ENCODE data around the gene TCP1. TPM values are rescaled to one million over a fixed set of nuclear protein-coding genes. Genes with fewer than 3 reads are reported as not detected.

TCP1 gene
- total RNA-seq, 3 donors from 2014 or later (not counting 1 experiment from before 2014, with no cell fraction given): 192 to 230 (median 218) TPM

DNA sequence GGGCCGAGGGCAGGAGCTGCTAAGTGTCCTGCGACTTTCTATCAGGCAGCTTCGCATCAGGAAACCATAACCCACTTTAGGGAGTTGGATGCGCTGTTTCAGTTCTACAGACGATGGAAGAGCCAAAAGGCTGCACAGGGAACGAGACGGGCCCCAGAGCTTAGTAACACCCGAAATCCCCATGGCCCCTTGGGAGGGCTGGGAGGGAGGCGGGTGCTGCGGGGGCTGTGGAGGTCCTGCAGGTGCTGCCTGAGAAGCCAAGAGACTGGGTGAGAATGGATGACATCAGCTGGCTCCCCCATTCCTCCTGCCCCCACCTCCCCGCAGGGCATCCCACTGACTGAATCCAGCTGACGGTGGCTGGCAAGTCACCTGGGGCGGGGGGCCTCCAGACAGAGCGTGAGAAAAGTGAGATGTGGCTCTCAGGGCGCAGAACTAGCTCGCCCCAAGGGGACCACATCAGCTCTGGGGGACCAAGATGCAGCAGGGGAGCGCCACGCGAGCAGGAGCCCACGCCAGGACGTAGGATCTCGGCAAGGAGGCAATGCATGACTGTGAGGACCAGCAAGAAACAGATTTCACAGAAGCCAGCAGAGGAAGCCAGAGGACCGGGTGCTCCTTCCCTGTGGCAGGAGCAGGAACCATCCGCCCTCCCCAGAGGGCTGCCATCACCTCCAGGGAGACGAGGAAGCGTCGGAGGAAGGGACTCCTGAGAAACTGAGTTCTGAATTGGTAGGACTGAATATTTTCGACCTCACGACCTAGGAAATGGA lies 47.5 kb upstream of the TCP1 start:
- no peaks in the 10 kb centered on the region for H3K27me3 ChIP-seq (ENCODE audit: control insufficient read depth, insufficient read depth, low read length)
- WGBS (ENCODE audit: insufficient coverage): 85% methylated on average over 29 of the region's 29 CpGs
- ATAC-seq (no peak), DNase-seq (no peak)
- no peaks in the 10 kb centered on the region for H3K9me3 ChIP-seq (ENCODE audit: control insufficient read depth, insufficient read depth, low read length)
- Mint-ChIP-seq H3K27ac (no peak overlapping the region), H3K9me3 (no peaks in the 10 kb centered on the region), H3K4me1 (no peaks in the 10 kb centered on the region), H3K4me3 (no peak overlapping the region), H3K27me3 (ENCODE audit: low read depth in 2 of 2) (peaks cover 0 to 9% of the 10 kb centered on the region in 2 donors), H3K36me3 (no peaks in the 10 kb centered on the region)
- H3K27ac ChIP-seq (ENCODE audit: low read length): no peak overlapping the region
- H3K4me1 ChIP-seq (ENCODE audit: control insufficient read depth, insufficient read depth, low read length): no peaks in the 10 kb centered on the region
- no peaks in the 10 kb centered on the region for H3K36me3 ChIP-seq (ENCODE audit: control insufficient read depth, insufficient read depth, low read length)
- H3K4me3 ChIP-seq (ENCODE audit: low read length): no peak overlapping the region
- intact Hi-C loops (cut with micrococcal nuclease): no loop called here
- TF ChIP-seq, protein P1, sequence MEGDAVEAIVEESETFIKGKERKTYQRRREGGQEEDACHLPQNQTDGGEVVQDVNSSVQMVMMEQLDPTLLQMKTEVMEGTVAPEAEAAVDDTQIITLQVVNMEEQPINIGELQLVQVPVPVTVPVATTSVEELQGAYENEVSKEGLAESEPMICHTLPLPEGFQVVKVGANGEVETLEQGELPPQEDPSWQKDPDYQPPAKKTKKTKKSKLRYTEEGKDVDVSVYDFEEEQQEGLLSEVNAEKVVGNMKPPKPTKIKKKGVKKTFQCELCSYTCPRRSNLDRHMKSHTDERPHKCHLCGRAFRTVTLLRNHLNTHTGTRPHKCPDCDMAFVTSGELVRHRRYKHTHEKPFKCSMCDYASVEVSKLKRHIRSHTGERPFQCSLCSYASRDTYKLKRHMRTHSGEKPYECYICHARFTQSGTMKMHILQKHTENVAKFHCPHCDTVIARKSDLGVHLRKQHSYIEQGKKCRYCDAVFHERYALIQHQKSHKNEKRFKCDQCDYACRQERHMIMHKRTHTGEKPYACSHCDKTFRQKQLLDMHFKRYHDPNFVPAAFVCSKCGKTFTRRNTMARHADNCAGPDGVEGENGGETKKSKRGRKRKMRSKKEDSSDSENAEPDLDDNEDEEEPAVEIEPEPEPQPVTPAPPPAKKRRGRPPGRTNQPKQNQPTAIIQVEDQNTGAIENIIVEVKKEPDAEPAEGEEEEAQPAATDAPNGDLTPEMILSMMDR (IDR thresholded peaks at IDR 0.05): no peak

DNA sequence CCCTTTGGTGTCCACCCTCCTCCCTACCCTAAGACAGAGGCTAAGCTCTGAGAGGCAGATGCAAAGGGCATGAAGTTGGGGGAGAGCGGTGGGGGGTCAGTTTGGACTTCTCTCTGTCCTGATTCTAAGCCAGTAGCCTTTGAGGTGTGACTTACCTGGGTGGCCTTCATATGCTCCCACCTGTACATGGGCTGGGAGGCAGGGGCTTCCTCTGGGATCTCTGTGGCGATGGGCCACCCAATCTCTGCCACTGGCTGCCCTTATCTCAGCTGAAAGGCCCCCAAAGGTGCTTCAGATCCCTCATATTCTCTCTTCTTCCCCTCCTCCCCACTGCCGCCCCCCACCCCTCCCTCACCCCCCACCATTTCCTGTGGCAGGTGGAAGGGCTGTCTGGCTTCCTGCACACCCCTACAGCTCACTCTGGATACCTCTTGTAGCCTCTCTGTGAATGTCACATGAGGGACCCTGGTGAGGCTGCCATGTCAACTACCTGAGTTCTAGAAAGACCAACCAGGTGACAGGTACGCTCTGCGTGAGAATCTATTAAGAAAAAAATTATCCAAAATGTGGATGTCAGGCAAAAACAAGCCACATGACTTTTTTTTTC lies 44.7 kb upstream of the TCP1 start:
- no peak overlapping the region for H3K4me3 Mint-ChIP-seq

DNA sequence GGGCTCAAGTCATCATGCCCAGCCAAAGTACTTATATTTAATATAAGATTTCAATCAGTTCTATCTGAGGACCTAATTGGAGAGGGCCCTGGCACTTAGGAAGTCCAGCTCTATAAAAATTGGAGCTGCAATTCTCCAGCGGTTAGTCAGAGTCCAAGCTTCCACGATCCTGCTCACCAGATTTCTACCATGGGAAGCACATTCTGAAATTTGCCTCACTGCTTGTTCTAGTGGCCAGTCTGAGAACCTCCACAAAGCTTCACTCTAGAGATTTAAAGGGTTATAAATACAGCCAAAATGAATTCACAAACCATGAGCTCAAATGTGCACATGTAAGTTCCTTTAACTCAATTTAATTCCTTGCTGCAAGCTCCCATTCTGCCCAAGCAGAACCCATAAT lies 44.2 kb upstream of the TCP1 start:
- H3K27ac ChIP-seq (ENCODE audit: low read length): no peak overlapping the region
- H3K9me3 Mint-ChIP-seq: no peaks in the 10 kb centered on the region
- H3K27me3 Mint-ChIP-seq (ENCODE audit: low read depth in 2 of 2): peaks cover 0 to 7% of the 10 kb centered on the region in 2 donors
- TF ChIP-seq, protein P1 (IDR thresholded peaks at IDR 0.05): no peak
- peaks cover 10% of the 10 kb centered on the region for H3K4me1 ChIP-seq (ENCODE audit: control insufficient read depth, insufficient read depth, low read length)
- H3K36me3 ChIP-seq (ENCODE audit: control insufficient read depth, insufficient read depth, low read length): no peaks in the 10 kb centered on the region
- H3K9me3 ChIP-seq (ENCODE audit: control insufficient read depth, insufficient read depth, low read length): no peaks in the 10 kb centered on the region
- 92% methylated on average over 2 of the region's 2 CpGs for WGBS (ENCODE audit: insufficient coverage)
- intact Hi-C loops (cut with micrococcal nuclease): no loop called here
- H3K36me3 Mint-ChIP-seq: no peaks in the 10 kb centered on the region
- DNase-seq (no peak), ATAC-seq (no peak)
- no peaks in the 10 kb centered on the region for H3K27me3 ChIP-seq (ENCODE audit: control insufficient read depth, insufficient read depth, low read length)
- no peak overlapping the region for H3K4me3 Mint-ChIP-seq
- H3K4me3 ChIP-seq (ENCODE audit: low read length): no peak overlapping the region
- H3K4me1 Mint-ChIP-seq: peaks cover 5 to 6% of the 10 kb centered on the region in 2 donors
- no peak overlapping the region for H3K27ac Mint-ChIP-seq

More for the DNA sequence above, 44.7 kb upstream of the TCP1 start:
- intact Hi-C loops (cut with micrococcal nuclease): no loop called here
- TF ChIP-seq, protein P1 (IDR thresholded peaks at IDR 0.05): no peak
- Histone ChIP-seq H3K27me3 (ENCODE audit: control insufficient read depth, insufficient read depth, low read length) (no peaks in the 10 kb centered on the region), H3K27ac (ENCODE audit: low read length) (no peak overlapping the region), H3K4me3 (ENCODE audit: low read length) (no peak overlapping the region), H3K4me1 (ENCODE audit: control insufficient read depth, insufficient read depth, low read length) (peaks cover 10% of the 10 kb centered on the region), H3K9me3 (ENCODE audit: control insufficient read depth, insufficient read depth, low read length) (no peaks in the 10 kb centered on the region), H3K36me3 (ENCODE audit: control insufficient read depth, insufficient read depth, low read length) (no peaks in the 10 kb centered on the region)
- H3K27me3 Mint-ChIP-seq (ENCODE audit: low read depth in 2 of 2): peaks cover 0 to 7% of the 10 kb centered on the region in 2 donors
- 86% methylated on average over 4 of the region's 5 CpGs for WGBS (ENCODE audit: insufficient coverage)
- ATAC-seq: no peak
- DNase-seq: peak in 1 of 2 donors; percentile 20
- H3K27ac Mint-ChIP-seq: no peak overlapping the region
- peaks cover 5 to 6% of the 10 kb centered on the region in 2 donors for H3K4me1 Mint-ChIP-seq
- H3K36me3 Mint-ChIP-seq: no peaks in the 10 kb centered on the region
- H3K9me3 Mint-ChIP-seq: no peaks in the 10 kb centered on the region
